ENCODE measurements around the gene CREB3. TPM values are rescaled to one million over a fixed set of nuclear protein-coding genes. Genes with fewer than 3 reads are reported as not detected.

Gene CREB3
- total and polyA plus RNA-seq, 4 donors: 9.2 to 21.4 (median 18.1) TPM

DNA sequence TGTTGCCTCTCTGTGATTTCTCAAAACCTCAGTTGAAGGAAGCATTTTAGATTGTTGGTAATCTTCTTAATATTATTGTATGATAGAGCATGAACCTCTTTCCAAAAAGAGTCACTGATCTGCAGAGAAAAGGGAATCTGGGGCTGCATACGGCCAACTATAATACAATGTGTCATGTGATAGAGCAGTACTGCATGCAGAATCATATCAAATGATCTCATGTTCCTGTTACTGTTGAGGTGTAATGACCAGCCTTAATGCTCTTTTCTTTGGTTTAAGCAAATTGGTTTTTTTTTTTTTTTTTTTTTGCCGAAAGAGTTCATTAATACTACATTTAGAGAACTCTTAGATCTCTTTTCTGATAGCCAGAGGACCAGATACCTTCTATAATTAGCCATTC is 34.5 kb downstream of the CREB3 start:
- Histone ChIP-seq H3K9me3 (ENCODE audit: control insufficient read depth in 4 of 4, low read length in 3 of 4) (no peaks in the 10 kb centered on the region), H3K36me3 (ENCODE audit: control insufficient read depth in 4 of 4, insufficient read depth in 3 of 4, low read depth in 1 of 4, low read length in 3 of 4) (no peaks in the 10 kb centered on the region), H3K27me3 (ENCODE audit: control insufficient read depth in 4 of 4, insufficient read depth in 4 of 4, low read length in 3 of 4) (no peaks in the 10 kb centered on the region), H3K9ac (ENCODE audit: low read depth in 1 of 2, low read length in 2 of 2) (no peak overlapping the region), H3K4me1 (ENCODE audit: control insufficient read depth in 4 of 4, insufficient read depth in 4 of 4, low read length in 3 of 4) (peaks cover 2 to 20% (median 17%) of the 10 kb centered on the region in 4 donors), H3K27ac (ENCODE audit: low read depth in 1 of 2, low read length in 2 of 2) (no peak overlapping the region), H3K4me3 (ENCODE audit: low read depth in 1 of 3, low read length in 3 of 3) (no peak overlapping the region)
- DNase-seq (ENCODE audit: low spot score): no peak
- TF ChIP-seq, protein P1, sequence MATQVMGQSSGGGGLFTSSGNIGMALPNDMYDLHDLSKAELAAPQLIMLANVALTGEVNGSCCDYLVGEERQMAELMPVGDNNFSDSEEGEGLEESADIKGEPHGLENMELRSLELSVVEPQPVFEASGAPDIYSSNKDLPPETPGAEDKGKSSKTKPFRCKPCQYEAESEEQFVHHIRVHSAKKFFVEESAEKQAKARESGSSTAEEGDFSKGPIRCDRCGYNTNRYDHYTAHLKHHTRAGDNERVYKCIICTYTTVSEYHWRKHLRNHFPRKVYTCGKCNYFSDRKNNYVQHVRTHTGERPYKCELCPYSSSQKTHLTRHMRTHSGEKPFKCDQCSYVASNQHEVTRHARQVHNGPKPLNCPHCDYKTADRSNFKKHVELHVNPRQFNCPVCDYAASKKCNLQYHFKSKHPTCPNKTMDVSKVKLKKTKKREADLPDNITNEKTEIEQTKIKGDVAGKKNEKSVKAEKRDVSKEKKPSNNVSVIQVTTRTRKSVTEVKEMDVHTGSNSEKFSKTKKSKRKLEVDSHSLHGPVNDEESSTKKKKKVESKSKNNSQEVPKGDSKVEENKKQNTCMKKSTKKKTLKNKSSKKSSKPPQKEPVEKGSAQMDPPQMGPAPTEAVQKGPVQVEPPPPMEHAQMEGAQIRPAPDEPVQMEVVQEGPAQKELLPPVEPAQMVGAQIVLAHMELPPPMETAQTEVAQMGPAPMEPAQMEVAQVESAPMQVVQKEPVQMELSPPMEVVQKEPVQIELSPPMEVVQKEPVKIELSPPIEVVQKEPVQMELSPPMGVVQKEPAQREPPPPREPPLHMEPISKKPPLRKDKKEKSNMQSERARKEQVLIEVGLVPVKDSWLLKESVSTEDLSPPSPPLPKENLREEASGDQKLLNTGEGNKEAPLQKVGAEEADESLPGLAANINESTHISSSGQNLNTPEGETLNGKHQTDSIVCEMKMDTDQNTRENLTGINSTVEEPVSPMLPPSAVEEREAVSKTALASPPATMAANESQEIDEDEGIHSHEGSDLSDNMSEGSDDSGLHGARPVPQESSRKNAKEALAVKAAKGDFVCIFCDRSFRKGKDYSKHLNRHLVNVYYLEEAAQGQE (IDR thresholded peaks at IDR 0.05): no peak
- no peak for TF ChIP-seq FOXA2 (IDR thresholded peaks at IDR 0.05)
- TF ChIP-seq ATF3 (IDR thresholded peaks at IDR 0.05): no peak
- no peak for TF ChIP-seq HNF4A (conservative IDR thresholded peaks at IDR 0.05)
- TF ChIP-seq, protein P2, sequence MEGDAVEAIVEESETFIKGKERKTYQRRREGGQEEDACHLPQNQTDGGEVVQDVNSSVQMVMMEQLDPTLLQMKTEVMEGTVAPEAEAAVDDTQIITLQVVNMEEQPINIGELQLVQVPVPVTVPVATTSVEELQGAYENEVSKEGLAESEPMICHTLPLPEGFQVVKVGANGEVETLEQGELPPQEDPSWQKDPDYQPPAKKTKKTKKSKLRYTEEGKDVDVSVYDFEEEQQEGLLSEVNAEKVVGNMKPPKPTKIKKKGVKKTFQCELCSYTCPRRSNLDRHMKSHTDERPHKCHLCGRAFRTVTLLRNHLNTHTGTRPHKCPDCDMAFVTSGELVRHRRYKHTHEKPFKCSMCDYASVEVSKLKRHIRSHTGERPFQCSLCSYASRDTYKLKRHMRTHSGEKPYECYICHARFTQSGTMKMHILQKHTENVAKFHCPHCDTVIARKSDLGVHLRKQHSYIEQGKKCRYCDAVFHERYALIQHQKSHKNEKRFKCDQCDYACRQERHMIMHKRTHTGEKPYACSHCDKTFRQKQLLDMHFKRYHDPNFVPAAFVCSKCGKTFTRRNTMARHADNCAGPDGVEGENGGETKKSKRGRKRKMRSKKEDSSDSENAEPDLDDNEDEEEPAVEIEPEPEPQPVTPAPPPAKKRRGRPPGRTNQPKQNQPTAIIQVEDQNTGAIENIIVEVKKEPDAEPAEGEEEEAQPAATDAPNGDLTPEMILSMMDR (IDR thresholded peaks at IDR 0.05; ENCODE audit: low read depth, low read length, missing input control): no peak
- no peak for TF ChIP-seq GABPA (IDR thresholded peaks at IDR 0.05 in 1 of 2, conservative IDR thresholded peaks at IDR 0.05 in 1 of 2)
- no peak for TF ChIP-seq RXRA (IDR thresholded peaks at IDR 0.05)
- no peak for TF ChIP-seq RAD21 (IDR thresholded peaks at IDR 0.05)
- no peak for TF ChIP-seq MAX (IDR thresholded peaks at IDR 0.05)
- TF ChIP-seq SP1 (IDR thresholded peaks at IDR 0.05): no peak
- no peak for TF ChIP-seq EGR1 (IDR thresholded peaks at IDR 0.05; ENCODE audit: low read depth in 2 of 2)
- TF ChIP-seq, protein P3, sequence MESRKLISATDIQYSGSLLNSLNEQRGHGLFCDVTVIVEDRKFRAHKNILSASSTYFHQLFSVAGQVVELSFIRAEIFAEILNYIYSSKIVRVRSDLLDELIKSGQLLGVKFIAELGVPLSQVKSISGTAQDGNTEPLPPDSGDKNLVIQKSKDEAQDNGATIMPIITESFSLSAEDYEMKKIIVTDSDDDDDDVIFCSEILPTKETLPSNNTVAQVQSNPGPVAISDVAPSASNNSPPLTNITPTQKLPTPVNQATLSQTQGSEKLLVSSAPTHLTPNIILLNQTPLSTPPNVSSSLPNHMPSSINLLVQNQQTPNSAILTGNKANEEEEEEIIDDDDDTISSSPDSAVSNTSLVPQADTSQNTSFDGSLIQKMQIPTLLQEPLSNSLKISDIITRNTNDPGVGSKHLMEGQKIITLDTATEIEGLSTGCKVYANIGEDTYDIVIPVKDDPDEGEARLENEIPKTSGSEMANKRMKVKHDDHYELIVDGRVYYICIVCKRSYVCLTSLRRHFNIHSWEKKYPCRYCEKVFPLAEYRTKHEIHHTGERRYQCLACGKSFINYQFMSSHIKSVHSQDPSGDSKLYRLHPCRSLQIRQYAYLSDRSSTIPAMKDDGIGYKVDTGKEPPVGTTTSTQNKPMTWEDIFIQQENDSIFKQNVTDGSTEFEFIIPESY (IDR thresholded peaks at IDR 0.05): no peak
- WGBS: 91% methylated on average over 2 of the region's 2 CpGs

DNA sequence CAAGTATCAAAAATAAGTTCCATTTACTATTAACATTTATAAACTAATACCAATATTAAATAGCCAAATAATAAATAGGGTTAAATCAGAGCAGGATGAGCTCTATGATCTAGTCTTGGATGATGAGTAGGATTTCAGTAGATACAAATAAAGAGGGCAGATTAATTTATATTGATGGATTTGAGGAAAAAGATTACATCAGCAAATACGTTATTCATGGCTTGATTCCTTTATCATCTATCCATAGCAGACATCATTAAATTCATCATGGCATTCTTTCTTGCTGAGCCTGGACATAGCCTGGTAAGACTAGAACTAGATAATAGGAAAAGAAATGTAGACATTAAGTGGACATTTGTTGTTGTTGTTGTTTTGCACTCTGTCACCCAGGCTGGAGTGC is 35.0 kb downstream of the CREB3 start:
- Histone ChIP-seq H3K4me1 (ENCODE audit: control insufficient read depth in 4 of 4, insufficient read depth in 4 of 4, low read length in 3 of 4) (peaks cover 2 to 22% (median 17%) of the 10 kb centered on the region in 4 donors), H3K27me3 (ENCODE audit: control insufficient read depth in 4 of 4, insufficient read depth in 4 of 4, low read length in 3 of 4) (no peaks in the 10 kb centered on the region), H3K9ac (ENCODE audit: low read depth in 1 of 2, low read length in 2 of 2) (no peak overlapping the region), H3K36me3 (ENCODE audit: control insufficient read depth in 4 of 4, insufficient read depth in 3 of 4, low read depth in 1 of 4, low read length in 3 of 4) (no peaks in the 10 kb centered on the region), H3K27ac (ENCODE audit: low read depth in 1 of 2, low read length in 2 of 2) (no peak overlapping the region), H3K9me3 (ENCODE audit: control insufficient read depth in 4 of 4, low read length in 3 of 4) (no peaks in the 10 kb centered on the region), H3K4me3 (ENCODE audit: low read depth in 1 of 3, low read length in 3 of 3) (no peak overlapping the region)
- no peak for DNase-seq (ENCODE audit: low spot score)
- WGBS: 95% methylated on average over 1 of the region's 1 CpG
- no peak for TF ChIP-seq HNF4G (IDR thresholded peaks at IDR 0.05)
- TF ChIP-seq FOXA1 (IDR thresholded peaks at IDR 0.05): no peak
- TF ChIP-seq EGR1 (IDR thresholded peaks at IDR 0.05; ENCODE audit: low read depth in 2 of 2): no peak
- TF ChIP-seq RAD21 (IDR thresholded peaks at IDR 0.05): no peak
- TF ChIP-seq YY1 (IDR thresholded peaks at IDR 0.05): no peak
- TF ChIP-seq, protein P2 (IDR thresholded peaks at IDR 0.05; ENCODE audit: low read depth, low read length, missing input control): no peak
- TF ChIP-seq, protein P1 (IDR thresholded peaks at IDR 0.05): no peak
- TF ChIP-seq FOXA2 (IDR thresholded peaks at IDR 0.05): no peak
- TF ChIP-seq SP1 (IDR thresholded peaks at IDR 0.05): no peak
- TF ChIP-seq, protein P3 (IDR thresholded peaks at IDR 0.05): no peak

All from liver (tissue), 9 donors.